GM19351 (cell line): ENCODE data around the gene OR9K2.
"Not testable (repeated sequence)": the region's sequence is repeated elsewhere in the genome, so short reads cannot be mapped to it uniquely, and the experiment has no call there.

ENCODE experiments used
- ATAC-seq: cut with Tn5 transposase; IDR thresholded peaks from one replicate; pipeline ENCODE4 v1.9.1; 2021; ENCODE audit warnings: mild to moderate bottlenecking, moderate library complexity; ENCODE audit not compliant: unreplicated experiment

The OR9K2 gene

DNA sequence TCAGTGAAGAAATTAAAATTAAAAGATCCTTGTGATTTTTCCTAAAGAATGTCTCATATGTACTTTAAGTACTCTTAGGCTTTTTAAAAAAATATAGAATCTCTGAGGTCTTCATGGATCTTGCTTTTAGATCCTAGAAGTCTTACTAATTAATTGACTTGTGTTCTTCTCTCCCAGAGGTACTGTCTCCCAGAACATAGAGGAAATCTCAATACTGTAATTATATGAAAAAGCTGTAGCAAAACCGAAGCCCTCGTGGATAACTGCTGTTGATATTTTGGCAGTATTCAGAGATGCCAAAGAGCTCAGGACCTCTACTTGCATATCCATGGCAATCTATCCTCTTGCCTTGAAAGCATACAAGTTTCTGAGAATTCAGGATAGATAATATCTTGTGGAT, at the start of gene OR9K2:
Gene OR9K2, plus strand, starts transcription at position 301 of the 400 bp plus-strand sequence. CDS start 3,429 bp downstream, outside the sequence.
- ATAC-seq: no peak

DNA sequence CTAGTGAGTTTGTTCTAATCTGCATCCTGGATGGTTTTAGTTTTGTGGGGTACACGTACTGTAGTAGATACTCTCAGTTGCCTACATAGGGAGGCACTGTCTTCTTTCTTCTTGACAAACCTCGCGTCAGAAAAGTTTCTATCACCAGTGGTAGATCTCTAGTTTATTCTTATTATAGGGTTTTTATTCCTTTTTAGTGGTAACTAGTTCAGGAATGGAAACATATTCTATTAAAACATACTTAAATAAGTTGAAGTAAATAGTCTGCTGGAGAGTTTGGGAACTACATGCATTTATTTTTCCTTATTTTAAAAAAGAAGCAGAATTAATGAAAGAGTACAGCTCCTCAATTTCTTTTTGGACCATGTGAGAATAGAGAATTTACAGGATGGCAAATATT, 33.6 kb upstream of the OR9K2 start:
- ATAC-seq: no peak

- no peak for ATAC-seq
These were observed 13.8 kb upstream of the OR9K2 start for GRCh38 chr12:55112378-55112875.

- ATAC-seq: no peak
These were observed 10.1 kb upstream of the OR9K2 start for GRCh38 chr12:55116152-55116551.

GRCh38 chr12:55132816-55133215, 6.6 kb downstream of the OR9K2 start:
- no peak for ATAC-seq

- no peak for ATAC-seq
These were observed 16.7 kb downstream of the OR9K2 start for GRCh38 chr12:55142669-55143565.

- no peak for ATAC-seq
These were observed 17.3 kb downstream of the OR9K2 start for GRCh38 chr12:55143566-55143870.

GRCh38 chr12:55167010-55167640, 40.9 kb downstream of the OR9K2 start:
- ATAC-seq: not testable (repeated sequence)

DNA sequence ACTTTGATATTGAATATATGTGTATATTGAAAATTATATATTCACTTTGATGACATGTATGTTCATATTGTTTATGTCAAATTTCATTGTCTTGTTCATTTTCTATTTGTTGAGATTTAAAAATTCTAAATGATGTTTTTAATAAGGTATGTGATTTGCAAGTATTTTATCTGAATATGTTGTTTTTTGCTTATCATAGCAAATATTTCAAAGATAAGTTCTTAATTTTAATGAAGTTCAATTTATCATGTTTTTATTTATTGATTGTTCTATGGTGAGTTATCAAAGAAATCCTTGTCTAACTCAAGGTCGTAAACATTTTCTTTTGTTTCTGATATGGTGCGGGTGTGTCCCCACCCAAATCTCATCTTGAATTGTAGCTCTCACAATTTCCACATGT, 45.2 kb downstream of the OR9K2 start:
- no peak for ATAC-seq

DNA sequence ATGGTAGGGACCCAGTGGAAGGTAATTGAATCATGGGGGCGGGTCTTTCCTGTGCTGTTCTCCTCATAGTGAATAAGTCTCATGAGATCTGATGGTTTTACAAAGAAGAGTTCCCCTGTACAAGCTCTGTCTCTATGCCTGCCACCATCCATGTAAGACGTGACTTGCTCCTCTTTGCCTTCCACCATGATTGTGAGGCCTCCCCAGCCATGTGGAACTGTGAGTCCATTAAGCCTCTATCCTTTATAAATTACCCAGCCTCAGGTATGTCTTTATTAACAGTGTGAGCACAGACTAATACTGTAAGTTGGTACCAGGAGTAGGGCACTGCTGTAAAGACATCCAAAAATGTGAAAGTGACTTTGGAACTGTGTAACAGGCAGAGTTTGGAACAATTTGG, 45.6 kb downstream of the OR9K2 start:
- not testable (repeated sequence) for ATAC-seq

DNA sequence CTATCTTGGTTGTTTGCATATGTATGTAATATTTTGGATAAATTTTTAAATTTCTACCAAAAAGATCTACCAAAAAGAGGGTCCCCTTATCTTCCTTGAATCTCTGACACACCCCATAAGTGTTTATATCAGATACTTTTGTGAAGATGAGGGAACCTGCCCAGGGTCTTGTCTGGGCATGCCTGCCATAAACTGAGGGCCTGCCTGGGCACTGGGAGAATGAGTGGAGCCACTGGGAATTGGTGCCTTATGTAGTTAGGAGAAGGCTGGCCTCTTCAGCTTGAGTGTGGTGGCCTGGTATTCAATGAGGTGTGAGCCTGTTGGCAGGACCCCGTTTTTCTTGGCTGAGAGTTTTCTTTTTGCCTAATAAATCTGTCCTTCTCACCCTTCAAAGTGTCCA, 46.5 kb downstream of the OR9K2 start:
- ATAC-seq: no peak

DNA sequence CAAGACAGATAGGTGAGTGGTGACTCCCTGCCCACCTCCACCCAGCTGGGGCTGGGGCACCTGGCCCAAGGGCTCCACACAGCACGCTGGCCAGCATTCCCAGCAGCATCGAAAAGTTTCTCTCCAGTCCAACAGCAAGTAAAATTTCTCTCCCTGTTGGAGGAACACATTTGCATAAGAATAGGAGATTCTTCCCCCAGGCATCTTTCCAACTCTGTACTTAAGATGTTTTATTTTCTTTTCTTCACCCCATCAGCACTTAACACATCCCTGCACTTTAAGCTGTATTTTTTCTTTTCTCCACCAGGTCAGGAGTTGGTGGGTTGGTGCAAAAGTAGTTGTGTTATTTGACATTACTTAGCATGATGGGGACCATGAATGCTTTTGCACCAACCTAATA, 47.2 kb downstream of the OR9K2 start:
- ATAC-seq: no peak
